CD4-positive, alpha-beta T cell treated with Interleukin-12 subunit alpha and Interleukin-12 subunit beta, for 1 hour (primary cell): ENCODE data around the gene EHHADH.
"Not testable (repeated sequence)": the region's sequence is repeated elsewhere in the genome, so short reads cannot be mapped to it uniquely, and the experiment has no call there.

Experiments
- DNase-seq: peaks from one replicate; pipeline ENCODE4 v3.0.0-alpha.2; 2020

Gene EHHADH

DNA sequence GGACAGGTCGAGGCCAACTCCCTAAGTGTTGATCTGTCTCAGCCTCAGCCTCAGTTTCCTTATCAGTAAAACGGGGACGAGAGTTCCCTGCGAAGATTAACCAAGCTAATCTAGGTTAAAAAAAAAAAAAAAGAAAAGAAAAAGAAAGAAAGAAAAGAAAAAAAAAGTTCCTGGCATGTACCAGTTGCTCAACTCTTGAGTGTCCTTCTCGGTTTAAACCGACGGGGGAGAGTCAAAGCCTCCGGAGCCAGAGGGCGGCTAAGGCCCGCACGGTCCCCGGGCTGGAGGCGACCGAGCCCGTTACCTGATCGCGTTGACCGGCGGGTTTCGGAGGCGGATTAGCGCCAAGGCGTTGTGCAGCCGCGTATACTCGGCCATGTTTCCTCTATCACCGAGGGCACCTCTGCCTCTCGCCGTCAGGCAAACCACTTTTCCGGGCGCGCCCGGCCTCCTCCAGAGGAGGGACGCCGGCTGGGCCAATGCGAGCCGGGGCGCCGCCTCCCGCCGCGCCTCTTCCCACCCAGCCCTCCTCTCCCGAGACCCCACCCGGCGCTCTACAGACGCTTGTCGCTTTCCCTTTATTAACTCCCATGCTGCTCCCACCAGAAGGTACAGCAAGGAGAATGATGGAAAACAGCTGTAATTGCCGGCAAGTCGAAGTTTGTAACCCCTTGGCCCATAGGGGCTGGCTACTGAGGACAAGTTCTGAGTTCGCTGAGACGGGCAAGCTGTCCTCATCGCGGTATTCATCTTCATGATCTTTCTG is at the start of gene EHHADH:
Gene EHHADH (minus strand): TSS at position 405 of the 766 bp plus-strand sequence. CDS start 27 bp downstream, at position 378.
- peak; percentile 52 for DNase-seq

DNA sequence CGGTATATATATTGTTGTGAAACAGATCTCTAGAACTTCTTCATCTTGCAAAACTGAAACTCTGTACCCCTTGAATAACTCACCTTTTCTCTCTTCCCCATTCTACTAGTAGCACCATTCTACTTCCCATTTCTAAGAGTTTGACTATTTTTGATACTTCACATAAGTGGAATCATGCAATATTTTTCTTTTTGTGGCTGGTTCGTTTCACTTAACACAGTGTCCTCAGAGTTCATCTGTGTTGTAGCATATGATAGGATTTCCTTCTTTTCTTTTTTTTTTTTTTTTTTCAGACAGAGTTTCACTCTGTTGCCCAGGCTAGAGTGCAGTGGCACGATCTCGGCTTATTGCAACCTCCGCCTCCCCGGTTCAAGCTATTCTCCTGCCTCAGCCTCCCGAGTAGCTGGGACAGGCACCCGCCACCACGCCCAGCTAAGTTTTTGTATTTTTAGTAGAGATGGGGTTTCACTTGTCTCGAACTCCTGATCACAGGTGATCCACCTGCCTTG is 46.1 kb upstream of the EHHADH start:
- not testable (repeated sequence) for DNase-seq

DNA sequence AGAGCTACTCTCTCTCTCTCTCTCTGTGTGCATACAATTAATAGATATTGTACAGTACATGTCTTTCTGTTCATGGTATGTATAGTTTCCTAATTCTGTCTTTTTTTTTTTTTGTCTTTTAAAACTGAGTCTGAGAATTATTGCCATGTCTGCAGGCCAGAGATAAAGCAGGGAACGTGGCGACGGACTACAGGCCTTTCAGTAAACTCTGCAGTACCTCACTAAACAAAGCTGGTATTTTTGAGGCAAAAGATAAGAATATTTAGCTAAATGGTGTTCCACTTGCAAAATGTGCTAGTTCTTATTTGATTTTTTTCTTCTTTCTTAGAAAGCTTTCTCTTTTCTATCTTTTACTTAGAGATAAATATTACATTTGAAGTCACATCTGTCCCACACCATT is 44.0 kb upstream of the EHHADH start:
- no peak for DNase-seq

GRCh38 chr3:185292238-185292637 is 38.4 kb upstream of the EHHADH start:
- DNase-seq, result no peak

GRCh38 chr3:185290266-185290665 is 36.4 kb upstream of the EHHADH start:
- DNase-seq, result no peak

DNA sequence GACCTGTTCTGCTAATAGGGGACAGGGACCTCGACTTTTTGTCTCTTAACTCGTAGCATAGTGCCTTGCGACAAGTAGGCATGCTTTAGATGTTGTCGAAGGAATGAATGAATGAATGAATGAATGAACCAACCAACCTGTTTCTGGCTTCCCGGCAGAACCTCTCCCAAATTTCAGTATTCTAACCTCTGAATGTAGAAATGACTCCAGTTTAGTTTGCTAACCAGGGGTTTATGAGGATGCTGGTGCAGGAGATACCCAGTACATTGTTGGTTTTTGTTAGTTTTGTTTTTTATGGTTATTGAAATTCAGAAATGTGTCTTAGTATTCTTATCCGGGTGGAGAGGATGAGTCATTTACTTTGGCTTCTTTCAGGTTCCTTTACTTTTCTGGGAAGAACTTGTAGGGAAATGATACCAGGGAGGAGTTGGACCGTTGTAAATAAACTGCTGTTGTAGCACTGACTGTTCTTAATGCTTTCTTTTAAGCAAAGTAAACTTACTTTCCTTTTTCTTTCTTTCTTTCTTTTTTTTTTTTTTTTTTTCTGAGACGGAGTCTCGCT is 29.6 kb upstream of the EHHADH start:
- no peak for DNase-seq

DNA sequence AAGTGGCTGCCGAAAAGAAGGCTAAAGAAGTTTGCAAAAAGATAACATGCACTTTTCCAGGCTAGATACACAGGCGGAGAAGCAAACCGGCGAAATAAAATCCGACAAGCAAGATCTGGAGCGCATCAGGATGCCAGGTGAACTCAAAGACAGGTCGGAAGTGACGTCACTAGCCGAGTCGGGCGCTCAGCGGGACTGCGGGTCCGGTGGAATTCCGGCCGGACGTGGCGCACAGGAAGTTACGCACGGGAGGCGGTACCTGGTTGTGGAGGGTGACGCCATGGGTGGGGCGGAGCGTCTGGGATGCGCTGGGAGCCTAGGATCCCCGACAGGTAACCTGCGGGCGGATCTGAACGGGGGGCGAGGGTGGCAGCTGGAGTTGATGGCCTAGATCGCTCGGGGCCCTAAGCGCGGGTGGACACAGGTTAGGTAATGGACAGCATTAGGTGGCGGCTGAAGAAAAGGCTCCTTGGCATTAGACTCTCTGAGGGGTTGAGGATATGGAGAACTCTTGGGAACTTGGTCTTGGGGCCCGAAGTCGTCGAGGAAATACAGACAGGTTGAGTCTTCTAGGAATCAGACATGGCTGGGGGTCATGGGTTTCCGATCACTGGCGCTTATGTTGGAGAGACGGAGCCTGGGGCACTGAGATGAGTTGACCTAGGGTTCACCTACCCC is 29.0 kb upstream of the EHHADH start:
- peak; percentile 94 for DNase-seq

GRCh38 chr3:185280572-185281365 is 26.9 kb upstream of the EHHADH start:
- peak; percentile 25 for DNase-seq

DNA sequence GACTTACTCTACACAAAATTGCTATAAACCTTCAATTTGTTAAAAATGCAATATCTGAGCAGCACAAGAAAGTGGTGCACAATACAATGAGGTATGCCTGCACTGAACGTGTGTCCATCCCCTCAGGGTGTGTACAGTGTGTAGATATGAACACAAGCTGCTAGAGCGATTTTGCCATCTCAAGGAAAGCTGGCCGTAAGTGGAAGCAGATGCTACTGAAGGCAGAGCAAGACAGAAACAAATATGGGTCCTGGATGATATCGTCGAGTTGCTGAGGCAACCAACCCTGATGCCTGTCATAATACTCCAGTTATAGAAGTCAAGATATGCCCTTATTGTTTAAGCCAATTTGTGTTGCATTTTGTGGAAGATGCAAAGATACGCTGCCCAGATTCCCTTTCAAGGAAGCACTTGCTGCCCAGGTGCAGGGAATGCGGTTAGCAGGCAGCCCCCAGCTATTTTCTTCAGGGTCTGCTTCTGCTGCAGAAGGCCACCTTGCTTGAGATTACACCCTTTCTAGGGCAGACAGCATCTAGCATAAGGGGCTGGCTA is 25.8 kb upstream of the EHHADH start:
- no peak for DNase-seq

- no peak for DNase-seq
These were observed 22.6 kb upstream of the EHHADH start for GRCh38 chr3:185276415-185276814.

DNA sequence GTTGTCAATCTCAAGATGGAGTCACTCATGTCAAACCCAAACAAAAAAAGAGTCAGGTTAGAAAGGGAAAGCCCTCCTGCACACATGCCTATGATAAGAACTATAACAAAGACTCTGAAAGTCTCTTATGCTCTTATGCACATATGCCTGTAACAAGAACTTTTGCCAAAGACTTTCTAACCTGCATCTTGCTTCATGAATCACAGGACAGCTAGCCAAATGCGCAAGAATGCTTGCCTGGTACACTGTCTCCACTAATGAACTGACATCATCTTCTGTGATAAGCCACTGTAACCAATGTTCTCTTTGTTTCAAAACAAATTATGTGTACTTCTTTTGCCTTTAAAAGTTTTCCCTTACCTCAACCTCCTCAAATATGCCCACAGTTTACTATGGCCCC is 18.2 kb upstream of the EHHADH start:
- no peak for DNase-seq

DNA sequence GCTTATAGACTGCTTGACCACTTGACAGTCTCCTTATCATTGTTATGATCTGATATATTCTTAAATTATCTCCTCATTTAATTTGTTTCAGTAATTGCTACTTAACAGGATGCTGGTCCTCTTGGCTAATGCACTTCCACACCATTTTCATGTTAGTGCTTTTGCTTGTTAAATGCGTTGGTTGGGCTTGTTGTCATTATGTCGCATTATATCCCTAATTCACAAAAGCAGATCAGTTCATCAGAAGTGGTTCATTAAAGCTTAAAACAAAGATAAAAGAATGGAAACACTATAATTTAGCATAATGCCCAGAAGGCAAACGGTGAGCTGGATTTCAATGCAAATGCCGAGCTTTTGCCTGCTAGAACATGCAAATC is 17.1 kb upstream of the EHHADH start:
- no peak for DNase-seq

GRCh38 chr3:185270262-185270955 is 16.6 kb upstream of the EHHADH start:
- DNase-seq, result no peak

- DNase-seq, result no peak
These were observed 14.5 kb upstream of the EHHADH start for GRCh38 chr3:185268194-185268962.

DNA sequence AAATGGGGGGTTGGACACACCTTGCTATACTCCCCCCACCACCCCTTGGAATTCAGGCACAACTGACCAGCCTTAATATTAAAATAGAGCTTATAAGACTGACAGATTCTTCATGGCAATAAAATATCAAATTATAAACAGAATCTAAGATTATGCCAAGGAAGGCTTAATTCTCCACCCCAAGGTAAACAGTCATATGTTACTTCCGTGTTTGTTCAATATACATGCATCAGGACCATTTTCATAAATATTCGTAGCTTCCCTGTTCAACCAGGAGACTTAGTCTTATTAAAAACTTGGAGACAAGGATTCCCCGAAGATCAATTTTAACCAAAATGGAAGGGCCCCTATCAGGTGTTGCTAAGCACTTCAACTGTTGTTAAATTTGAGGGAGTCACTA is 13.3 kb upstream of the EHHADH start:
- DNase-seq, result no peak

DNA sequence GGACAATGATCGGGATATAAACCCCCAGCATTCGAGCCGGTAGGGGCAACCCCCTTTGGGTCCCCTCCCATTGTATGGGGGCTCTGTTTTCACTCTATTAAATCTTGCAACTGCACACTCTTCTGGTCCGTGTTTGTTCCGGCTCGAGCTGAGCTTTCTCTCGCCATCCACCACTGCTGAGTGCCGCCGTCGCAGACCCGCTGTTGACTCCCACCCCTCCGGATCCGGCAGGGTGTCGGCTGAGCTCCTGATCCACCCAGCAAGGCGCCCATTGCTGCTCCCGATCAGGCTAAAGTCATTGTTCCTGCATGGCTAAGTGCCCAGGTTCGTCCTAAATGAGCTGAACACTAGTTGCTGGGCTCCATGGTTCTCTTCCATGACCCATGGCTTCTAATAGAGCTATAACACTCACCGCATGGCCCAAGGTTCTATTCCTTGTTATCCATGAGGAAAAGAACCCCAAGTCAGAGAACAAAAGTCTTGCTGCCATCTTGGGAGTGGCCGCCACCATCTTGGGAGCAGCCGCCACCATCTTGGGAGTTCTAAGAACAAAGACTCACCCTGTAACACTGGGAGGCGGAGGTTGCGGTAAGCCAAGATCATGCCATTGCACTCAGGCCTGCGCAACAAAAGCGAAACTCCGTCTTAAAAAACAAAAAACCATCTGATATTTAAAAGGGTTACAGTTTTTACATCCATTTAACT is 11.2 kb upstream of the EHHADH start:
- no peak for DNase-seq

DNA sequence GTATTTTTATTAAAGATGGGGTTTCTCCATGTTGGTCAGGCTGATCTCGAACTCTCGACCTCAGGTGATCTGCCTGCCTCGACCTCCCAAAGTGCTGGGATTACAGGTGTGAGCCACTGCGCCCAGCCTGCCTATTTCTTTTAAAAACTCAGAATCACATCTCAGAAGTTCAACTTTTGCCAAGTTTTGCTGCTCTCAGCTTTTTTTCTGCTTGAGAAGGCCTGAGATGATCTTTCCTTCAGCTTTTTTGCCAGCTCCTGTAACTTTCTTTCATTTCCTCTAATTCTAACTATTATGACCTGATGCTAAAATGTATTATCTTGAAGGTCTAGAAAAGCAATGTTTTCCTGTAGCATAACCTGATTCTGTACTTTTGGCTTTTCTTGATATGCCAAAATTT is 9.6 kb upstream of the EHHADH start:
- no peak for DNase-seq

- DNase-seq, result no peak
These were observed 3.5 kb upstream of the EHHADH start for GRCh38 chr3:185257334-185257733.

DNA sequence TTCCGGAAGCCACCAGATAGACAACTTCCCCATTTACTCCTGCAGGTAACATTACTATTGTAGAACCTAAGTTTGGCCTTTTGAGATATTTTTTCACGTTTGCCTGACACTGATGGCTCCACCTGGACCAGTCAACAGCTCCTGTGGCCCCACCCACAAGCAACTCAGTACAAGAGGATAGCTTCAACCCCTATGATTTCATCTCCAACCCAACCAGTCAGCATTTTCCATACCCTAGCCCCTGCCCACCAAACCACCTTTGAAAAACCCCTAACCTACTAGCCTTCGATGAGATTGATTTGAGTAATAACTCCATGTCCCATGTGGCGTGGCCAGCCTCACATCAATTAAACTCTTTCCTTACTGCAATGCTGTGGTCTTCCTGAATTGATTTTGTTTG is 950 bp upstream of the EHHADH start:
- DNase-seq, result no peak

- DNase-seq, result not testable (repeated sequence)
These were observed 716 bp downstream of the EHHADH start for GRCh38 chr3:185253133-185253532.

DNA sequence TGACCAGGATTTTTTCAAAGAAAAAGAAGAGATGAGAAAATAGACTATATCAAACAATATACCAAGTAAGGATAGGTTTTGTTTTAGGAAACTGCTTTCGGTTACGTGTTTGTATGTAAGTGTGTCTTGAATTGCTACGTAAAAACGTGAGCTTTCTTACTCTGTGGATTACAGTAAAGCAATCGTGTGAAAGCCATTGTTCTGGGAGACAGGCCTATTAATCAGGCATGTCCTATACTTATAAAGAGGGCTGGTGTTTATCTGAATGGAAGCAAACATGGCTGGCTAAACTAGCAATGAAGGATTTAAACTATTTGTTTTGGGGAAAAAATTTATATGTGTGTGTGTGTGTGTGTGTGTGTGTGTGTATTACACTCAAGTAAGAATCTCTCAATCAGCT is 2.6 kb downstream of the EHHADH start:
- no peak for DNase-seq
